Measurements from ENCODE around the gene HEBP1. TPM values are rescaled to one million over a fixed set of nuclear protein-coding genes. Genes with fewer than 3 reads are reported as not detected.

Gene HEBP1
- total and polyA plus RNA-seq, 4 donors, result 27.7 to 70.0 (median 50.3) TPM

DNA sequence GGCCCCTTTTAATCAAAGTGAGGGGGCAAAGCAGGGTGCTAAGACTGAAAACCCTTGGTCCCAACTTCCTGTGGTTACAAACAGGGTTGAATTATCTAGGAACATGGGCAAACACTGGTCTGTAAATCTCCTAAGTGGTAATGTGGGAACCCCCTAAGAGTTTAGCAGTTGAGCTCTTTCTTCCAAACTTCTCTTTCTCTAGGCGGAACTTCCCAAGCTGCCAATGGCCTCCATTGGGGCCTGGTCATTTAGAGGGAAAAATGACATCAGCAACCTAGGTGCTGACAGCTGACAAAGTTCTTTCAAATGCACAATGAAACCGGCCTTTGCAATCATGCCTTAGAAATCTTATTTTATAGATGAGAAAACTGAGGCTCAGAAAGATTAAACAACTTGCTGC, 17.7 kb downstream of the HEBP1 start:
- no peak overlapping the region for H3K9ac ChIP-seq (ENCODE audit: low read depth in 1 of 2, low read length in 2 of 2)
- DNase-seq (ENCODE audit: low spot score), result no peak
- no peak for TF ChIP-seq RAD21 (IDR thresholded peaks at IDR 0.05)
- 96% methylated on average over 2 of the region's 2 CpGs for WGBS
- no peaks in the 10 kb centered on the region for H3K27me3 ChIP-seq (ENCODE audit: control insufficient read depth in 4 of 4, insufficient read depth in 4 of 4, low read length in 3 of 4)
- H3K4me1 ChIP-seq (ENCODE audit: control insufficient read depth in 4 of 4, insufficient read depth in 4 of 4, low read length in 3 of 4), result no peaks in the 10 kb centered on the region
- peaks cover 18 to 56% (median 48%) of the 10 kb centered on the region in 4 donors for H3K36me3 ChIP-seq (ENCODE audit: control insufficient read depth in 4 of 4, insufficient read depth in 3 of 4, low read depth in 1 of 4, low read length in 3 of 4)
- H3K9me3 ChIP-seq (ENCODE audit: control insufficient read depth in 4 of 4, low read length in 3 of 4), result no peaks in the 10 kb centered on the region
- H3K27ac ChIP-seq (ENCODE audit: low read depth in 1 of 2, low read length in 2 of 2), result no peak overlapping the region
- no peak overlapping the region for H3K4me3 ChIP-seq (ENCODE audit: low read depth in 1 of 3, low read length in 3 of 3)

DNA sequence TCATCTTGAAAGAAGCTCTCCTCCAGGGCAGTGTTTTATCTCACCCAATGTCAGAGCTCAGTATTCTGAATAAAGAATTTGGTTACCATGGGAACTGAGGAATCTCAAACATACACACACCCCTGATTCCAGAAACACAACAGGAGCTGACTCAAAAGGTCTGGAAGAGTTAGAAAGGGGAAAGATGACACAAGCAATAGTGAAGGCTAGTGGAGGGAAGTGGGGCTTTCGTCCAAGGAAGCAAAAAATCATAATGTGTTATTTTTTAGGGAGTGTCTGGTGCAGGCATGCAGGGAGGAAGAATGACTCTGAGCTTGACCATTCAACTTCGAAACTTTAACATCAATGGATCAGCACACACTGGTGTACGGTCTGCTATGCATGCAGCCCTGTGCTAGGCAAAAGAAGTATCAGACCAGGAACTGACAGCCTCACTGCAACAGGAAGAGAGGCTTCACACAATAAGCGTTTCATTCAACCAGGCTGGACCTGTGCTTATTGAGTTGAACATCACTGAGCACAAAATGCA, 20.3 kb downstream of the HEBP1 start:
- no peak for DNase-seq (ENCODE audit: low spot score)
- H3K27ac ChIP-seq (ENCODE audit: low read depth in 1 of 2, low read length in 2 of 2), result no peak overlapping the region
- H3K36me3 ChIP-seq (ENCODE audit: control insufficient read depth in 4 of 4, insufficient read depth in 3 of 4, low read depth in 1 of 4, low read length in 3 of 4), result peaks cover 10 to 51% (median 43%) of the 10 kb centered on the region in 4 donors
- H3K9ac ChIP-seq (ENCODE audit: low read depth in 1 of 2, low read length in 2 of 2), result no peak overlapping the region
- TF ChIP-seq, protein P1, sequence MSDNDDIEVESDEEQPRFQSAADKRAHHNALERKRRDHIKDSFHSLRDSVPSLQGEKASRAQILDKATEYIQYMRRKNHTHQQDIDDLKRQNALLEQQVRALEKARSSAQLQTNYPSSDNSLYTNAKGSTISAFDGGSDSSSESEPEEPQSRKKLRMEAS (IDR thresholded peaks at IDR 0.05), result no peak
- TF ChIP-seq FOXA2 (IDR thresholded peaks at IDR 0.05), result no peak
- no peaks in the 10 kb centered on the region for H3K27me3 ChIP-seq (ENCODE audit: control insufficient read depth in 4 of 4, insufficient read depth in 4 of 4, low read length in 3 of 4)
- 76% methylated on average over 4 of the region's 4 CpGs for WGBS
- H3K4me1 ChIP-seq (ENCODE audit: control insufficient read depth in 4 of 4, insufficient read depth in 4 of 4, low read length in 3 of 4), result no peaks in the 10 kb centered on the region
- no peak overlapping the region for H3K4me3 ChIP-seq (ENCODE audit: low read depth in 1 of 3, low read length in 3 of 3)
- no peaks in the 10 kb centered on the region for H3K9me3 ChIP-seq (ENCODE audit: control insufficient read depth in 4 of 4, low read length in 3 of 4)

DNA sequence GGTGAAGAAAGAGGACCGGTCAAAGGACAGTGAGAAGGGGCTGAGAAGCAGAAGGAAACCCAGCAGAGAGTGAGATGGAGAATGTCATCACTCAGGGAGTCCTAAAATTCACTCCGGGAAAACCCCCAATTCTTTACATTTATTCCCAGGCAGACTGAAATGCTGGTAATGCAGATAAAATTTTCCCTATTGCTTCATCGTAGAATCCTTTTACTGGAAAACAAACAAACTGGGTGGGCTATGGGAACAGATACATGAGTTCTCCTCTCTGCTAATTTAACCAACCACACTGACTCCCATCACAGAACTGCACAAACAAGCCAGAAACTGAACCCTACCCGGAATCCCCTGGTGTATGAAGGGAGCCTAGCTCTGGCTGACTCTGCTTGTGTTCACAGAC, 20.9 kb downstream of the HEBP1 start:
- Histone ChIP-seq H3K9me3 (ENCODE audit: control insufficient read depth in 4 of 4, low read length in 3 of 4) (no peaks in the 10 kb centered on the region), H3K9ac (ENCODE audit: low read depth in 1 of 2, low read length in 2 of 2) (no peak overlapping the region), H3K27ac (ENCODE audit: low read depth in 1 of 2, low read length in 2 of 2) (no peak overlapping the region), H3K4me3 (ENCODE audit: low read depth in 1 of 3, low read length in 3 of 3) (no peak overlapping the region), H3K27me3 (ENCODE audit: control insufficient read depth in 4 of 4, insufficient read depth in 4 of 4, low read length in 3 of 4) (no peaks in the 10 kb centered on the region), H3K4me1 (ENCODE audit: control insufficient read depth in 4 of 4, insufficient read depth in 4 of 4, low read length in 3 of 4) (no peaks in the 10 kb centered on the region), H3K36me3 (ENCODE audit: control insufficient read depth in 4 of 4, insufficient read depth in 3 of 4, low read depth in 1 of 4, low read length in 3 of 4) (peaks cover 13 to 58% (median 48%) of the 10 kb centered on the region in 4 donors)
- TF ChIP-seq, protein P2, sequence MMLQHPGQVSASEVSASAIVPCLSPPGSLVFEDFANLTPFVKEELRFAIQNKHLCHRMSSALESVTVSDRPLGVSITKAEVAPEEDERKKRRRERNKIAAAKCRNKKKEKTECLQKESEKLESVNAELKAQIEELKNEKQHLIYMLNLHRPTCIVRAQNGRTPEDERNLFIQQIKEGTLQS (IDR thresholded peaks at IDR 0.05), result no peak
- TF ChIP-seq, protein P3, sequence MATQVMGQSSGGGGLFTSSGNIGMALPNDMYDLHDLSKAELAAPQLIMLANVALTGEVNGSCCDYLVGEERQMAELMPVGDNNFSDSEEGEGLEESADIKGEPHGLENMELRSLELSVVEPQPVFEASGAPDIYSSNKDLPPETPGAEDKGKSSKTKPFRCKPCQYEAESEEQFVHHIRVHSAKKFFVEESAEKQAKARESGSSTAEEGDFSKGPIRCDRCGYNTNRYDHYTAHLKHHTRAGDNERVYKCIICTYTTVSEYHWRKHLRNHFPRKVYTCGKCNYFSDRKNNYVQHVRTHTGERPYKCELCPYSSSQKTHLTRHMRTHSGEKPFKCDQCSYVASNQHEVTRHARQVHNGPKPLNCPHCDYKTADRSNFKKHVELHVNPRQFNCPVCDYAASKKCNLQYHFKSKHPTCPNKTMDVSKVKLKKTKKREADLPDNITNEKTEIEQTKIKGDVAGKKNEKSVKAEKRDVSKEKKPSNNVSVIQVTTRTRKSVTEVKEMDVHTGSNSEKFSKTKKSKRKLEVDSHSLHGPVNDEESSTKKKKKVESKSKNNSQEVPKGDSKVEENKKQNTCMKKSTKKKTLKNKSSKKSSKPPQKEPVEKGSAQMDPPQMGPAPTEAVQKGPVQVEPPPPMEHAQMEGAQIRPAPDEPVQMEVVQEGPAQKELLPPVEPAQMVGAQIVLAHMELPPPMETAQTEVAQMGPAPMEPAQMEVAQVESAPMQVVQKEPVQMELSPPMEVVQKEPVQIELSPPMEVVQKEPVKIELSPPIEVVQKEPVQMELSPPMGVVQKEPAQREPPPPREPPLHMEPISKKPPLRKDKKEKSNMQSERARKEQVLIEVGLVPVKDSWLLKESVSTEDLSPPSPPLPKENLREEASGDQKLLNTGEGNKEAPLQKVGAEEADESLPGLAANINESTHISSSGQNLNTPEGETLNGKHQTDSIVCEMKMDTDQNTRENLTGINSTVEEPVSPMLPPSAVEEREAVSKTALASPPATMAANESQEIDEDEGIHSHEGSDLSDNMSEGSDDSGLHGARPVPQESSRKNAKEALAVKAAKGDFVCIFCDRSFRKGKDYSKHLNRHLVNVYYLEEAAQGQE (IDR thresholded peaks at IDR 0.05), result no peak
- TF ChIP-seq, protein P1 (IDR thresholded peaks at IDR 0.05), result no peak
- TF ChIP-seq HNF4A (conservative IDR thresholded peaks at IDR 0.05) (no peak), RXRA (IDR thresholded peaks at IDR 0.05) (no peak), TAF1 (conservative IDR thresholded peaks at IDR 0.05) (no peak), FOXA1 (IDR thresholded peaks at IDR 0.05) (no peak), HNF4G (IDR thresholded peaks at IDR 0.05) (no peak)
- DNase-seq (ENCODE audit: low spot score), result no peak
- 84% methylated on average over 4 of the region's 4 CpGs for WGBS
